HCT116 (cell line): ENCODE results near the gene EIF4G3.

ENCODE experiments used
- CEBPB ChIP-seq: IDR thresholded peaks from 2 replicates; pipeline ENCODE4 v1.6.1; 2012; ENCODE audit warnings: low read depth
- EGR1 ChIP-seq: IDR thresholded peaks from 2 replicates; pipeline ENCODE4 v1.6.1; 2012; ENCODE audit warnings: low read depth
- ELF1 ChIP-seq: IDR thresholded peaks from 2 replicates; pipeline ENCODE4 v1.6.1; 2012; ENCODE audit warnings: low read depth, borderline replicate concordance
- EZH2 ChIP-seq: fragments of 200-600 bp; sonication (generic); IDR thresholded peaks from 2 replicates; pipeline ENCODE4 v1.6.1; 2017; ENCODE audit warnings: antibody characterized with exemption, mixed run types
- EZH2phosphoT487 ChIP-seq: fragments of 200-600 bp; IDR thresholded peaks from 2 replicates; pipeline ENCODE4 v1.6.1; 2018; ENCODE audit warnings: antibody characterized with exemption, borderline replicate concordance
- POLR2A ChIP-seq: IDR thresholded peaks from 2 replicates; pipeline ENCODE4 v1.7.0; 2011; ENCODE audit warnings: borderline replicate concordance; ENCODE audit not compliant: insufficient read depth, insufficient read length; ENCODE audit errors: extremely low read depth
- POLR2AphosphoS5 ChIP-seq: IDR thresholded peaks from 2 replicates; pipeline ENCODE4 v1.6.1; 2011; ENCODE audit warnings: mild to moderate bottlenecking, low read depth, low read length, moderate library complexity
- RAD21 ChIP-seq: IDR thresholded peaks from 2 replicates; pipeline ENCODE4 v1.6.1; 2012; ENCODE audit warnings: low read depth, mild to moderate bottlenecking
- SRF ChIP-seq: IDR thresholded peaks from 2 replicates; pipeline ENCODE4 v1.6.1; 2012; ENCODE audit warnings: low read depth
- TCF7L2 ChIP-seq: IDR thresholded peaks from 2 replicates; pipeline ENCODE4 v1.7.0; 2011; ENCODE audit warnings: borderline replicate concordance, inconsistent platforms; ENCODE audit not compliant: insufficient read depth, insufficient read length; ENCODE audit errors: extremely low read depth
- YY1 ChIP-seq: IDR thresholded peaks from 2 replicates; pipeline ENCODE4 v1.6.1; 2011; ENCODE audit warnings: low read length, low read depth, moderate library complexity, mild to moderate bottlenecking; ENCODE audit not compliant: insufficient replicate concordance; ENCODE audit errors: extremely low read depth
- TF ChIP-seq, protein P1 (sequence below), 3 experiments: fragments of 200-600 bp in 1 of 3; sonication (generic) in 1 of 3; IDR thresholded peaks in 2 of 3; conservative IDR thresholded peaks in 1 of 3; 2 replicates each; pipeline ENCODE4 v1.5.1; 2012 to 2017; ENCODE audit warnings: low read depth in 2 of 3, low read length in 2 of 3, antibody characterized with exemption in 1 of 3, borderline replicate concordance in 1 of 3, control low read depth in 1 of 3, mild to moderate bottlenecking in 1 of 3, mixed read lengths in 1 of 3, mixed run types in 1 of 3, moderate library complexity in 1 of 3; ENCODE audit not compliant: insufficient read depth in 1 of 3
- TF ChIP-seq, protein P2 (sequence below): IDR thresholded peaks from 2 replicates; pipeline ENCODE4 v1.6.1; 2012; ENCODE audit warnings: low read depth

DNA sequence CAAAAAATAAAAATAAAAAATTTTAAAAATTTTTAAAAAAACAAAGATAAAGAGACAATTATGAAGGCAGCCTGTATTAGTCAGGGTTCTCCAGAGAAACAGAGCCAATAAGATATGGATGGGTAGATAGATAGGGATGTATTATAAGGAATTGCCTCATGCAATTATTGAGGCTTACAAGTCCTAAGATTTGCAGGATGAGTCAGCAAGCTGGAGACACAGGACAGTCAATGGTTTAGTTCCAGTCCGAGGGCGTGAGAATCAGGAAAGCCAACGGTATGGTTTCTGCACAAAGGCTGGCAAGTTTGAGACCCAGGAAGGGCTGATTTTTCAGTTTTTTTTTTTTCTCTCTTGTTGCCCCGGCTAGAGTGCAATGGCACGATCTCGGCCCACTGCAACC, 24.1 kb upstream of the EIF4G3 start:
- TF ChIP-seq POLR2AphosphoS5 = no peak
- TF ChIP-seq POLR2A = no peak
- TF ChIP-seq, protein P1, sequence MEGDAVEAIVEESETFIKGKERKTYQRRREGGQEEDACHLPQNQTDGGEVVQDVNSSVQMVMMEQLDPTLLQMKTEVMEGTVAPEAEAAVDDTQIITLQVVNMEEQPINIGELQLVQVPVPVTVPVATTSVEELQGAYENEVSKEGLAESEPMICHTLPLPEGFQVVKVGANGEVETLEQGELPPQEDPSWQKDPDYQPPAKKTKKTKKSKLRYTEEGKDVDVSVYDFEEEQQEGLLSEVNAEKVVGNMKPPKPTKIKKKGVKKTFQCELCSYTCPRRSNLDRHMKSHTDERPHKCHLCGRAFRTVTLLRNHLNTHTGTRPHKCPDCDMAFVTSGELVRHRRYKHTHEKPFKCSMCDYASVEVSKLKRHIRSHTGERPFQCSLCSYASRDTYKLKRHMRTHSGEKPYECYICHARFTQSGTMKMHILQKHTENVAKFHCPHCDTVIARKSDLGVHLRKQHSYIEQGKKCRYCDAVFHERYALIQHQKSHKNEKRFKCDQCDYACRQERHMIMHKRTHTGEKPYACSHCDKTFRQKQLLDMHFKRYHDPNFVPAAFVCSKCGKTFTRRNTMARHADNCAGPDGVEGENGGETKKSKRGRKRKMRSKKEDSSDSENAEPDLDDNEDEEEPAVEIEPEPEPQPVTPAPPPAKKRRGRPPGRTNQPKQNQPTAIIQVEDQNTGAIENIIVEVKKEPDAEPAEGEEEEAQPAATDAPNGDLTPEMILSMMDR (IDR thresholded peaks at IDR 0.05 in 2 of 3, conservative IDR thresholded peaks at IDR 0.05 in 1 of 3; ENCODE audit: borderline replicate concordance in 1 of 3, insufficient read depth in 1 of 3, low read depth in 2 of 3, low read length in 2 of 3) = no peak
- no peak for TF ChIP-seq SRF
- TF ChIP-seq EZH2phosphoT487 = no peak
- TF ChIP-seq, protein P2, sequence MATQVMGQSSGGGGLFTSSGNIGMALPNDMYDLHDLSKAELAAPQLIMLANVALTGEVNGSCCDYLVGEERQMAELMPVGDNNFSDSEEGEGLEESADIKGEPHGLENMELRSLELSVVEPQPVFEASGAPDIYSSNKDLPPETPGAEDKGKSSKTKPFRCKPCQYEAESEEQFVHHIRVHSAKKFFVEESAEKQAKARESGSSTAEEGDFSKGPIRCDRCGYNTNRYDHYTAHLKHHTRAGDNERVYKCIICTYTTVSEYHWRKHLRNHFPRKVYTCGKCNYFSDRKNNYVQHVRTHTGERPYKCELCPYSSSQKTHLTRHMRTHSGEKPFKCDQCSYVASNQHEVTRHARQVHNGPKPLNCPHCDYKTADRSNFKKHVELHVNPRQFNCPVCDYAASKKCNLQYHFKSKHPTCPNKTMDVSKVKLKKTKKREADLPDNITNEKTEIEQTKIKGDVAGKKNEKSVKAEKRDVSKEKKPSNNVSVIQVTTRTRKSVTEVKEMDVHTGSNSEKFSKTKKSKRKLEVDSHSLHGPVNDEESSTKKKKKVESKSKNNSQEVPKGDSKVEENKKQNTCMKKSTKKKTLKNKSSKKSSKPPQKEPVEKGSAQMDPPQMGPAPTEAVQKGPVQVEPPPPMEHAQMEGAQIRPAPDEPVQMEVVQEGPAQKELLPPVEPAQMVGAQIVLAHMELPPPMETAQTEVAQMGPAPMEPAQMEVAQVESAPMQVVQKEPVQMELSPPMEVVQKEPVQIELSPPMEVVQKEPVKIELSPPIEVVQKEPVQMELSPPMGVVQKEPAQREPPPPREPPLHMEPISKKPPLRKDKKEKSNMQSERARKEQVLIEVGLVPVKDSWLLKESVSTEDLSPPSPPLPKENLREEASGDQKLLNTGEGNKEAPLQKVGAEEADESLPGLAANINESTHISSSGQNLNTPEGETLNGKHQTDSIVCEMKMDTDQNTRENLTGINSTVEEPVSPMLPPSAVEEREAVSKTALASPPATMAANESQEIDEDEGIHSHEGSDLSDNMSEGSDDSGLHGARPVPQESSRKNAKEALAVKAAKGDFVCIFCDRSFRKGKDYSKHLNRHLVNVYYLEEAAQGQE = no peak
- TF ChIP-seq EZH2 = no peak
- no peak for TF ChIP-seq RAD21
- TF ChIP-seq YY1 = no peak
- TF ChIP-seq EGR1 = no peak
- TF ChIP-seq CEBPB = no peak
- no peak for TF ChIP-seq TCF7L2
- no peak for TF ChIP-seq ELF1
